Activated CD8-positive, alpha-beta memory T cell treated with anti-CD3 and anti-CD28 coated beads, Interleukin-2, amount 10 ng/mL, durations not matched to agents 7 days and 5 days (primary cell): ENCODE data around the gene SCYGR8. TPM values are rescaled to one million over a fixed set of nuclear protein-coding genes. Genes with fewer than 3 reads are reported as not detected.

ENCODE experiments used
- total RNA-seq, 2 experiments: library from RNA; stranded (reverse); gene quantifications; one replicate each; pipeline ENCODE4 v1.2.3, GENCODE V29; 2021

The SCYGR8 gene
- total RNA-seq, 2 experiments from 2014 or later, result not detected

Other genes starting within 250 kb of the SCYGR8 start
- gene SCYGR2, start 147.0 kb upstream of the SCYGR8 start, total RNA-seq, result not detected
- gene SCYGR3, start 131.1 kb upstream of the SCYGR8 start, total RNA-seq, result not detected
- gene SCYGR4, start 128.4 kb upstream of the SCYGR8 start, total RNA-seq, result not detected
- not detected for gene SCYGR5, start 79.1 kb upstream of the SCYGR8 start, total RNA-seq
- gene SLC19A3, start 27.9 kb upstream of the SCYGR8 start, total RNA-seq, result not detected
- not detected for gene SCYGR6, start 21.1 kb upstream of the SCYGR8 start, total RNA-seq
- gene SCYGR7, start 17.6 kb upstream of the SCYGR8 start, total RNA-seq, result not detected
- under 1 TPM in 1 of 2 experiments, not detected in 1; 0.82 TPM for gene CCL20, start 67.9 kb downstream of the SCYGR8 start, total RNA-seq
- gene DAW1, start 125.7 kb downstream of the SCYGR8 start, total RNA-seq, result not detected